ENCODE data around the gene CDK4. TPM values are rescaled to one million over a fixed set of nuclear protein-coding genes. Genes with fewer than 3 reads are reported as not detected.
A peak's percentile ranks its signal among the peaks of the same experiment; 100 is the strongest.

The CDK4 gene
- total and polyA plus RNA-seq, 2 of the 13 experiments (the other 11 are each of a cell fraction or from before 2014, with no cell fraction given), result 191 to 209 TPM

DNA sequence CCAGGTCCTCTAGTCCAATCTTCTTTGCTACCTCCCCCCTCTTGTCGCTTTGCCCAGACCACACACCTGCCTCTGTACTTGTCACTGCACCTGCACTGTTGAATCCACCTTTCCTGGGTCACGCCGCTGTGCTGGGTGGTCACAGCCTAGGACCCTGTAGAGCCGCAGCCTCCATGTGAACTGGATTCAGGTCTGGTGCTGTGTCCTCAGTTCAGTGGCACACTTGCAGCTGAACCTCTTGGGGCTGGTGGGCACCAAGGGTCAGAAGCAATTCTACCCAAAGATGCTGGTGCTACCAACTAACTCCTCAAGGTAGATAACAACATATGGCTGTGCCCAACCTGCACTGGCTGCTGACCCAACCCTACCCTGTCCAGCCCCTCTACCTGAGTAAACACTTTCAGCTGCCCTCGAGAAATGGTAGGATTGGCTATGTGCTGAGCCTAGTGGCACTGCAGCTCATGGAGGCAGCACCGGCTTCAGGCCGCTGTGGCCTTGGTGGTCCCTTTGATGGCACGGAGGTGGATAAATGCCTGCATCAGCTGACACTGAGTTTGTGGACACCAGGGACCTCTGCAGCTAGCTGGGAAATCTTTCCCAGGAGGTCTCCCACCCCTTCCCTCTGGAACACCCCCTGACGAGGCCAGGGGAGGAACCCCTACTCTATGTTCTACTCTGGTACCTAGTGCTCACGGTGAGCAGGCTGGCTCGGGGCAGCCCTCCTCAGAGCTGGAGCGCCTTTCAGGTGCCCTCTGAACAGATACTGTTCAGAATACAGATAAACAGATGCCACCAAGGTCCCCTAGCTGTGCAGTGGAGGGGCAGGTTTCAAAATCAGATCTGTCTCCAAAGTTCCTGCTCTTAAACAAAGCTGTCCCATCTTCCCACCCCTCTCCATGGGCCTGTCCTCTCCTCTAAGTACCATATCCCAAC, 27.8 kb downstream of the CDK4 start:
- TF ChIP-seq MAF1 (CRISPR knock-in tag; IDR thresholded peaks at IDR 0.05; ENCODE audit: borderline replicate concordance) (no peak), ZNF687 (CRISPR knock-in tag; IDR thresholded peaks at IDR 0.05) (0 out of 2 replicates have a peak, but pooled peaks have one; percentile 13), SATB2 (CRISPR knock-in tag; IDR thresholded peaks at IDR 0.05) (no peak), AGO2 (optimal IDR thresholded peaks at IDR 0.05; ENCODE audit: low read depth, low read length) (peak; percentile 25), SP1 (IDR thresholded peaks at IDR 0.05) (no peak), SP1 (CRISPR knock-in tag; IDR thresholded peaks at IDR 0.05) (no peak), ZNF484 (CRISPR knock-in tag; IDR thresholded peaks at IDR 0.05; ENCODE audit: borderline replicate concordance, low read depth) (no peak), POLR2G (IDR thresholded peaks at IDR 0.05; ENCODE audit: low read depth, low read length) (peak; percentile 37; the same call in 1 of the 2 replicates), PHB2 (IDR thresholded peaks at IDR 0.05; ENCODE audit: partially characterized antibody) (no peak), ZEB1 (IDR thresholded peaks at IDR 0.05; ENCODE audit: insufficient replicate concordance, low read depth) (no peak)
- ATAC-seq (no peak), DNase-seq (ENCODE audit: low spot score) (no peak)

More for the DNA sequence above, 27.8 kb downstream of the CDK4 start:
- no peak overlapping the region for H3K9ac ChIP-seq (ENCODE audit: insufficient read depth, low read depth, low read length)
- peaks cover 4 to 18% of the 10 kb centered on the region in 2 experiments for H3K36me3 ChIP-seq (replicated peaks in 1 of 2; ENCODE audit: control insufficient read depth in 1 of 2, insufficient read depth in 2 of 2, low read length in 2 of 2)
- 78% methylated on average over 4 of the region's 12 CpGs for WGBS (ENCODE audit: low lambda C conversion rate)
- intact Hi-C loops (cut with micrococcal nuclease; ENCODE audit: unreplicated experiment), result no loop called here
- CTCF ChIA-PET (ENCODE audit: low intra/inter-chr PET ratio, low total read pairs), result no interaction called here
- peaks cover 5% of the 10 kb centered on the region; the same call in 1 of the 2 replicates for H3K4me1 ChIP-seq (ENCODE audit: insufficient read depth, low read length)
- H2AFZ ChIP-seq (ENCODE audit: low read length), result no peak overlapping the region
- H3K27ac ChIP-seq (ENCODE audit: extremely low read length, insufficient read depth, low read length), result no peak overlapping the region
- BruUV-seq (replicated peaks), result no TSS peak
- no peaks in the 10 kb centered on the region for H3K79me2 ChIP-seq (ENCODE audit: insufficient read depth, low read length)
- H3K4me3 ChIP-seq (replicated peaks in 1 of 3; ENCODE audit: insufficient read depth in 1 of 3, low read depth in 2 of 3, low read length in 3 of 3), result no peak overlapping the region
- H3K9me3 ChIP-seq (ENCODE audit: low read length), result no peaks in the 10 kb centered on the region
- no peak overlapping the region for H3K4me2 ChIP-seq (ENCODE audit: low read depth, low read length)
- H4K20me1 ChIP-seq (ENCODE audit: insufficient read depth, low read length), result no peaks in the 10 kb centered on the region
- peaks cover 0 to 2% of the 10 kb centered on the region in 2 experiments; a peak in 3 of 5 replicates for H3K27me3 ChIP-seq (ENCODE audit: control insufficient read depth in 1 of 2, insufficient read depth in 2 of 2, low read length in 2 of 2)
- in situ Hi-C loops (cut with HindIII; ENCODE audit: extremely low pct_ligation_motif_present, low pct_unique_long_range_greater_than_20kb), result no loop called here
- POLR2A ChIA-PET, result interaction anchor here (0.6 kb wide), 1 partner anchor 139 kb away, joined by 3 read pairs; no protein-coding TSS in a partner anchor
- no peak for FAIRE-seq
